Gastrocnemius medialis (tissue), 4 donors: ENCODE data around the gene CCDC183. TPM values are rescaled to one million over a fixed set of nuclear protein-coding genes. Genes with fewer than 3 reads are reported as not detected.

ENCODE experiments used
- ATAC-seq, 2 donors: fragments of 150-250 bp; one replicate each; pipeline ENCODE4 v1.9.1; 2016
- DNase-seq, 2 donors: peaks; one replicate each; pipeline ENCODE4 v3.0.0-alpha.2; 2019
- H3K27ac ChIP-seq, 4 donors: fragments of 200-600 bp; sonication (generic); 1 replicate in 1 of 4; 2 replicates in 3 of 4; pipeline ENCODE4 v1.5.1; 2016 to 2018; ENCODE audit warnings: mild to moderate bottlenecking in 2 of 4, moderate library complexity in 1 of 4
- H3K27me3 ChIP-seq, 3 donors: fragments of 200-600 bp; sonication (generic) in 2 of 3; 1 replicate in 1 of 3; 2 replicates in 2 of 3; pipeline versions ENCODE4 v1.5.1 to v1.6.0; 2016 to 2019; ENCODE audit warnings: mild to moderate bottlenecking in 1 of 3, moderate library complexity in 1 of 3
- H3K36me3 ChIP-seq, 2 donors: fragments of 200-600 bp; sonication (generic) in 1 of 2; one replicate each; pipeline ENCODE4 v1.5.1; 2017 to 2018
- H3K4me1 ChIP-seq, 2 donors: fragments of 200-600 bp; sonication (generic) in 1 of 2; one replicate each; pipeline ENCODE4 v1.5.1; 2016 to 2017; ENCODE audit warnings: mild to moderate bottlenecking in 2 of 2
- H3K4me3 ChIP-seq, 4 donors: fragments of 200-600 bp; sonication (generic) in 3 of 4; 1 replicate in 1 of 4; 2 replicates in 3 of 4; pipeline ENCODE4 v1.5.1; 2016 to 2019; ENCODE audit warnings: mild to moderate bottlenecking in 2 of 4
- H3K9me3 ChIP-seq, 3 donors: fragments of 200-600 bp; sonication (generic) in 2 of 3; 1 replicate in 1 of 3; 2 replicates in 2 of 3; pipeline ENCODE4 v1.5.1; 2016 to 2019
- CTCF ChIP-seq, 5 experiments: fragments of 450-650 bp in 3 of 5; fragments of 200-600 bp in 2 of 5; sonication (generic) in 2 of 5; IDR thresholded peaks in 4 of 5; conservative IDR thresholded peaks in 1 of 5; 1 replicate in 4 of 5; 2 replicates in 1 of 5; pipeline ENCODE4 v1.5.1; 2016 to 2019; ENCODE audit warnings: antibody characterized with exemption in 5 of 5, mild to moderate bottlenecking in 3 of 5, moderate library complexity in 3 of 5
- POLR2A ChIP-seq, 2 donors: fragments of 450-650 bp; IDR thresholded peaks; one replicate each; pipeline ENCODE4 v1.6.1; 2017; ENCODE audit warnings: antibody characterized with exemption in 2 of 2, mild to moderate bottlenecking in 2 of 2, moderate library complexity in 2 of 2
- in situ Hi-C, 4 donors: fragments of 200-750 bp; cut with MboI; loops; one replicate each; pipeline versions ENCODE4 v1.15.0 to v1.8.0; 2017; ENCODE audit warnings: low sequenced_read_pairs in 4 of 4
- intact Hi-C: fragments of 100-400 bp; cut with DNase I; formaldehyde crosslinking; loops from one replicate; pipeline ENCODE4 v1.15.1; 2023; ENCODE audit warnings: low total_unique reads
- total RNA-seq, 4 donors: library from RNA; depleted of rRNA; stranded (reverse); fragments of >200 nt; gene quantifications; one replicate each; pipeline versions ENCODE4 v1.1.0 to v1.2.3, GENCODE V29; 2016

Gene CCDC183
- total RNA-seq, 4 donors from 2014 or later: 0.31 TPM; not detected in 3

DNA sequence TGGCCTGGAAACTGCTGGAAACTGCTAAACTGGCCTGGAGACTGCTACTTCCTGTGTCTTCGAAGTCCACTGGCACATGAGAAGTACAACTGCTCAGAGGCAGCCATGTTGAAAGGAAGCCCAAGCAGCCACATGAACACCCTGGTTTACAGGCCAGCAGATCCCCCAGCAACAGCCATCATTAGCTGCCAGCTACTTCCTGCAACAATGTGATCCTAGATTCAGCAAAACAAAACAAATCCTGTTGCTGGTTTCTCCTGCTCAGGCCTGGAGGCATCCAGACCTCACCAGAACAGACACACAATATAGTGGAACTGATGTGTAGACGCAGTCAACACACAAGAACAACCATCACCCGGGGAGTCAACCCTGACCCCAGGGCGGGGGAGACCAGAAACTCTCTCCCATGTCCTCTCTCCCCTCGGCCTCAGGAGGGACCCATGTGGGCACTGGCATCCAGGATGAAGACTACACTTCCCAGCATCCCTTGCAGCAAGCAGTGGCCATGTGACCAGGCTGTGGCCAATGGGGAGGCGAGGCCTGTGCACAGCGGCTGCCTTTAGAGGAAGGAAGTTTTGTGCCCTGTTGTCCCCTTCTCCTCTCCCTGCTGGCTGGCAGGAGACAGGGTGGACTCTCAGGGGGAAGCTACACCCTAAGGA is 22.6 kb upstream of the CCDC183 start:
- TF ChIP-seq POLR2A (IDR thresholded peaks at IDR 0.05) (no peak), CTCF (IDR thresholded peaks at IDR 0.05 in 4 of 5, conservative IDR thresholded peaks at IDR 0.05 in 1 of 5) (no peak)
- Histone ChIP-seq H3K9me3 (peaks cover 0 to 5% (median 2%) of the 10 kb centered on the region in 3 donors), H3K27ac (no peak overlapping the region), H3K4me1 (no peaks in the 10 kb centered on the region), H3K4me3 (no peak overlapping the region), H3K27me3 (peaks cover 0 to 3% (median 0%) of the 10 kb centered on the region in 3 donors), H3K36me3 (no peaks in the 10 kb centered on the region)
- ATAC-seq (peak in 1 of 2 donors; percentile 74), DNase-seq (no peak)
- in situ Hi-C loops: no loop called here
- intact Hi-C loops: no loop called here

DNA sequence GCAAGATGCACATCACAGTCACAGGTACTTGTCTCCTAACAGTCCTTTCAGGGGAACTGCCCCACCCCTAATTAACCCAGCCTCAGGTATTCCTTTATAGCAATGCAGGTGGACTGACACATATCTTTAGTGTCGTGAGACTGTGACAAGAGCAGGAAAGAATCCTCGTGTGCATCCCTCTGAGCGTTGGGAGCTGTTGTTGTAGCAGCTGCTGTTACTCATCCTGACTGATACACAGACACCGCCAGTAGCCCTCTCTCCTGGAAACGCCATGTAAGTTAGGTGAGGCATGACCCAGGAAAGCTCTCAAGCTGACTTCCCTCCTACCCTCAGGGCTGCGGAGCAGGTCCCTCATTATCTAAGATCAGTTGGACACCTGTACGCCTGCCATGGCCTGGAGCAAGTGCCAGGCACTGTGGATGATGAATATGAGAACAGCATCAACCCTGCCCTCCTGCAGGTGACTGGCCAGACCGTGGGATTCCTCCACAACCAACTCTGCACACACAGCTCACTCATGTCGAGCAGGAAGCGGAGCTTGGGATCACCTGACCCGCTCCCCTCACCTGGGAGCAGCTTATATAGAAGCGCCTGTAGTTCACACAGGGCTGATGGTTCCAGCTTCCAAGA is 21.6 kb upstream of the CCDC183 start:
- Histone ChIP-seq H3K4me3 (no peak overlapping the region), H3K27ac (no peak overlapping the region), H3K9me3 (peaks cover 0 to 5% (median 2%) of the 10 kb centered on the region in 3 donors), H3K4me1 (no peaks in the 10 kb centered on the region), H3K27me3 (peaks cover 0 to 3% (median 0%) of the 10 kb centered on the region in 3 donors), H3K36me3 (no peaks in the 10 kb centered on the region)
- DNase-seq: no peak
- in situ Hi-C loops (loop anchor here in 1 of 4 donors (25.0 kb wide), 1 partner anchor 163 kb away; the partner anchor contains the start of genes C8G and FBXW5), intact Hi-C loops (no loop called here)
- ATAC-seq: no peak
- TF ChIP-seq CTCF (IDR thresholded peaks at IDR 0.05 in 4 of 5, conservative IDR thresholded peaks at IDR 0.05 in 1 of 5) (no peak), POLR2A (IDR thresholded peaks at IDR 0.05) (no peak)

GRCh38 chr9:136775191-136775590 is 20.9 kb upstream of the CCDC183 start:
- Histone ChIP-seq H3K4me3 (no peak overlapping the region), H3K27ac (no peak overlapping the region), H3K27me3 (no peaks in the 10 kb centered on the region), H3K4me1 (no peaks in the 10 kb centered on the region), H3K36me3 (no peaks in the 10 kb centered on the region), H3K9me3 (peaks cover 0 to 5% (median 2%) of the 10 kb centered on the region in 3 donors)
- in situ Hi-C loops (loop anchor here in 1 of 4 donors (25.0 kb wide), 1 partner anchor 162 kb away; the partner anchor contains the start of genes C8G and FBXW5), intact Hi-C loops (no loop called here)
- no peak for ATAC-seq
- no peak for DNase-seq
- TF ChIP-seq POLR2A (IDR thresholded peaks at IDR 0.05): no peak
- no peak for TF ChIP-seq CTCF (IDR thresholded peaks at IDR 0.05 in 4 of 5, conservative IDR thresholded peaks at IDR 0.05 in 1 of 5)

DNA sequence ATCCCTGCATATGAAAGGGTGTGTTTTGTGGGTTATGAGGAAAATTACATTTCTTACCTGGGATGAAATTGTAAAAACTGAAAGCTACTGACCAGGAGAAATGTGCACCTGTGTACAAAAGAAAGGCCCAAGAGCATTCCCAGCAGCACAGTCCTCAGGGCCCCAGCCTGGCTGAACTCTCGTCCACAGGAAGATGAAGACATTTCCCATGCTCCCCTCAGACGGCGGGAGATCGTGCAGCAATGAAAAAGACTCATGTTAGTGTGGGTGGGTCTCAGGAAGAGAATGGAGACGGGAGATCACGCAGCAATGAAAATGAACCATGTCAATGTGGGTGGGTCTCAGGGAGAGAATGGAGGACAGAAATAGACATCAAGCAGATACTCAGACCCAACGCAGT is 19.2 kb upstream of the CCDC183 start:
- in situ Hi-C loops: loop anchor here in 1 of 4 donors (25.0 kb wide), 1 partner anchor 160 kb away; the partner anchor contains the start of genes C8G and FBXW5

More for the DNA sequence above, 19.2 kb upstream of the CCDC183 start:
- Histone ChIP-seq H3K27ac (no peak overlapping the region), H3K36me3 (no peaks in the 10 kb centered on the region), H3K4me1 (no peaks in the 10 kb centered on the region), H3K27me3 (no peaks in the 10 kb centered on the region), H3K9me3 (peaks cover 0 to 5% (median 2%) of the 10 kb centered on the region in 3 donors), H3K4me3 (no peak overlapping the region)
- intact Hi-C loops: no loop called here
- TF ChIP-seq POLR2A (IDR thresholded peaks at IDR 0.05) (no peak), CTCF (IDR thresholded peaks at IDR 0.05 in 4 of 5, conservative IDR thresholded peaks at IDR 0.05 in 1 of 5) (no peak)
- DNase-seq: no peak
- no peak for ATAC-seq
